ENCODE results near the gene GM2A.

DNA sequence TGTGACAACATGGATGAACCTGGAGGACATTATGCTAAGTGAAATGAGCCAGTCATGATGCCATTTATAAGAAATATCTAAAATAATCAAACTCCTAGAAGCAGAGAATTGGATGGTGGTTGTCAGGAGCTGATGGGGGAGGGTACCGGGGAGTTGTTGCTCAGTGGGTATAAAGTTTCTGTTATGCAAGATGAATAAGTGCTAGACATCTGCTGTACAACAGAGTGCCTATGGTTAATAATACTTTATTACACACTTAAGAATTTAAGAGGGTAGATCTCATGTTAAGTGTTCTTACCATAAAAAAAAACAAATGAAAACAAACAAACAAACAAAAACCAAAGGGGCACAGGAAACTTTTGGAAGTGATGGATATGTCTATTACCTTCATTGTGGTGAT lies 16.1 kb upstream of the GM2A start:
- TF ChIP-seq, protein P1, sequence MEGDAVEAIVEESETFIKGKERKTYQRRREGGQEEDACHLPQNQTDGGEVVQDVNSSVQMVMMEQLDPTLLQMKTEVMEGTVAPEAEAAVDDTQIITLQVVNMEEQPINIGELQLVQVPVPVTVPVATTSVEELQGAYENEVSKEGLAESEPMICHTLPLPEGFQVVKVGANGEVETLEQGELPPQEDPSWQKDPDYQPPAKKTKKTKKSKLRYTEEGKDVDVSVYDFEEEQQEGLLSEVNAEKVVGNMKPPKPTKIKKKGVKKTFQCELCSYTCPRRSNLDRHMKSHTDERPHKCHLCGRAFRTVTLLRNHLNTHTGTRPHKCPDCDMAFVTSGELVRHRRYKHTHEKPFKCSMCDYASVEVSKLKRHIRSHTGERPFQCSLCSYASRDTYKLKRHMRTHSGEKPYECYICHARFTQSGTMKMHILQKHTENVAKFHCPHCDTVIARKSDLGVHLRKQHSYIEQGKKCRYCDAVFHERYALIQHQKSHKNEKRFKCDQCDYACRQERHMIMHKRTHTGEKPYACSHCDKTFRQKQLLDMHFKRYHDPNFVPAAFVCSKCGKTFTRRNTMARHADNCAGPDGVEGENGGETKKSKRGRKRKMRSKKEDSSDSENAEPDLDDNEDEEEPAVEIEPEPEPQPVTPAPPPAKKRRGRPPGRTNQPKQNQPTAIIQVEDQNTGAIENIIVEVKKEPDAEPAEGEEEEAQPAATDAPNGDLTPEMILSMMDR (CRISPR knock-in tag; IDR thresholded peaks at IDR 0.05), result no peak
- TF ChIP-seq SRSF1 (optimal IDR thresholded peaks at IDR 0.05; ENCODE audit: low read depth, low read length) (no peak), CBX1 (IDR thresholded peaks at IDR 0.05; ENCODE audit: low read depth) (no peak), ZNF780A (CRISPR knock-in tag; IDR thresholded peaks at IDR 0.05) (no peak), ZNF382 (CRISPR knock-in tag; IDR thresholded peaks at IDR 0.05; ENCODE audit: borderline replicate concordance) (no peak), HCFC1 (IDR thresholded peaks at IDR 0.05; ENCODE audit: low read depth, low read length) (no peak), MED1 (CRISPR knock-in tag; IDR thresholded peaks at IDR 0.05) (no peak), PCBP2 (optimal IDR thresholded peaks at IDR 0.05; ENCODE audit: low read depth, low read length, poor library complexity, severe bottlenecking) (no peak), POLR2AphosphoS5 (IDR thresholded peaks at IDR 0.05; ENCODE audit: low read depth, low read length) (no peak)
- TF ChIP-seq, protein P2, sequence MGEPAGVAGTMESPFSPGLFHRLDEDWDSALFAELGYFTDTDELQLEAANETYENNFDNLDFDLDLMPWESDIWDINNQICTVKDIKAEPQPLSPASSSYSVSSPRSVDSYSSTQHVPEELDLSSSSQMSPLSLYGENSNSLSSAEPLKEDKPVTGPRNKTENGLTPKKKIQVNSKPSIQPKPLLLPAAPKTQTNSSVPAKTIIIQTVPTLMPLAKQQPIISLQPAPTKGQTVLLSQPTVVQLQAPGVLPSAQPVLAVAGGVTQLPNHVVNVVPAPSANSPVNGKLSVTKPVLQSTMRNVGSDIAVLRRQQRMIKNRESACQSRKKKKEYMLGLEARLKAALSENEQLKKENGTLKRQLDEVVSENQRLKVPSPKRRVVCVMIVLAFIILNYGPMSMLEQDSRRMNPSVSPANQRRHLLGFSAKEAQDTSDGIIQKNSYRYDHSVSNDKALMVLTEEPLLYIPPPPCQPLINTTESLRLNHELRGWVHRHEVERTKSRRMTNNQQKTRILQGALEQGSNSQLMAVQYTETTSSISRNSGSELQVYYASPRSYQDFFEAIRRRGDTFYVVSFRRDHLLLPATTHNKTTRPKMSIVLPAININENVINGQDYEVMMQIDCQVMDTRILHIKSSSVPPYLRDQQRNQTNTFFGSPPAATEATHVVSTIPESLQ (CRISPR knock-in tag; conservative IDR thresholded peaks at IDR 0.05), result no peak
- TF ChIP-seq, protein P3, sequence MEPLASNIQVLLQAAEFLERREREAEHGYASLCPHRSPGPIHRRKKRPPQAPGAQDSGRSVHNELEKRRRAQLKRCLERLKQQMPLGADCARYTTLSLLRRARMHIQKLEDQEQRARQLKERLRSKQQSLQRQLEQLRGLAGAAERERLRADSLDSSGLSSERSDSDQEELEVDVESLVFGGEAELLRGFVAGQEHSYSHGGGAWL (CRISPR knock-in tag; IDR thresholded peaks at IDR 0.05), result no peak
